ENCODE results near the gene USP34. TPM values are rescaled to one million over a fixed set of nuclear protein-coding genes. Genes with fewer than 3 reads are reported as not detected.

USP34 gene
- total and polyA plus RNA-seq, 2 experiments from 2014 or later: 81.8 to 157 TPM

DNA sequence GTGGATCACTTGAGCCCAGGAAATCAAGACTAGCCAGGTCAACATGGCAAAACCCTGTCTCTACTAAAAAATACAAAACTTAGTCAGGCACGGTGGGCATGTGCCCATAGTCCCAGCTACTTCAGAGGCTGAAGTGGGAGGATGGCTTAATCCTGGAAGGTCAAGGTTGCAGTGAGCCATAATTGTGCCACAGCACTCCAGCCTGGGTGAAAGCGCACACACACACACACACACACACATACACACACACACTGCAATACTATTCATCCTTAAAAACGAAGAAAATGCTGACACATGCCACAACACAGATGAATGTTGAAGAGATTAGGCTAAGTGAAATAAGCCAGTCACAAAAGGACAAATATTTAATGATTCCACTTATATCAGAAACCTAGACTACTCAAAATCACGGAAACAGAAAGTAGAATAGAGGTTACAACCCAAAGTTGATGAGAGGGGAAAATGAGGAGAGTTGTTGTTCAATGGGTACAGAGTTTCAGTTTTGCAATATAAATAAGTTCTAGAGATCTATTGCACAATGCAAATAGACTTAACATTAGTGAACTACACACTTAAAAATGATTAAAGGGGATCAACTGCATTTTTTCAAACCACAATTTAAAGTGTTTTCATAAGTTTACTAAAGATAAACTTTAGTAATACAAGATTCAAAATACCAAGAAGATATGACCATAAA lies 114.5 kb downstream of the USP34 start:
- H3K79me2 ChIP-seq (replicated peaks; ENCODE audit: insufficient read depth): peaks cover 76% of the 10 kb centered on the region
- Mint-ChIP-seq H3K4me1 (peaks cover 36% of the 10 kb centered on the region), H3K4me3 (no peak overlapping the region), H3K9me3 (no peaks in the 10 kb centered on the region), H3K27ac (peak overlapping the region; percentile 36), H3K27me3 (ENCODE audit: insufficient read depth, low read depth, poor library complexity) (peaks cover 5% of the 10 kb centered on the region), H3K36me3 (ENCODE audit: low read depth) (peaks cover 14% of the 10 kb centered on the region; the same call in 2 of the 3 replicates)
- ATAC-seq: no peak
- H4K20me1 ChIP-seq (replicated peaks; ENCODE audit: insufficient read depth): no peaks in the 10 kb centered on the region; the same call in 1 of the 2 replicates
- no peak overlapping the region for H3K4me3 ChIP-seq
- H3F3A ChIP-seq (replicated peaks; ENCODE audit: low read depth): no peaks in the 10 kb centered on the region
- no peaks in the 10 kb centered on the region for H3K9me2 ChIP-seq (ENCODE audit: insufficient read depth)
- H3K36me3 ChIP-seq (ENCODE audit: insufficient read depth): no peaks in the 10 kb centered on the region
- H3K27me3 ChIP-seq (ENCODE audit: insufficient read depth): no peaks in the 10 kb centered on the region
- no peak overlapping the region for H2AFZ ChIP-seq
- no peak for TF ChIP-seq NANOG (IDR thresholded peaks at IDR 0.05; ENCODE audit: borderline replicate concordance)
- TF ChIP-seq, protein P1, sequence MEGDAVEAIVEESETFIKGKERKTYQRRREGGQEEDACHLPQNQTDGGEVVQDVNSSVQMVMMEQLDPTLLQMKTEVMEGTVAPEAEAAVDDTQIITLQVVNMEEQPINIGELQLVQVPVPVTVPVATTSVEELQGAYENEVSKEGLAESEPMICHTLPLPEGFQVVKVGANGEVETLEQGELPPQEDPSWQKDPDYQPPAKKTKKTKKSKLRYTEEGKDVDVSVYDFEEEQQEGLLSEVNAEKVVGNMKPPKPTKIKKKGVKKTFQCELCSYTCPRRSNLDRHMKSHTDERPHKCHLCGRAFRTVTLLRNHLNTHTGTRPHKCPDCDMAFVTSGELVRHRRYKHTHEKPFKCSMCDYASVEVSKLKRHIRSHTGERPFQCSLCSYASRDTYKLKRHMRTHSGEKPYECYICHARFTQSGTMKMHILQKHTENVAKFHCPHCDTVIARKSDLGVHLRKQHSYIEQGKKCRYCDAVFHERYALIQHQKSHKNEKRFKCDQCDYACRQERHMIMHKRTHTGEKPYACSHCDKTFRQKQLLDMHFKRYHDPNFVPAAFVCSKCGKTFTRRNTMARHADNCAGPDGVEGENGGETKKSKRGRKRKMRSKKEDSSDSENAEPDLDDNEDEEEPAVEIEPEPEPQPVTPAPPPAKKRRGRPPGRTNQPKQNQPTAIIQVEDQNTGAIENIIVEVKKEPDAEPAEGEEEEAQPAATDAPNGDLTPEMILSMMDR (conservative IDR thresholded peaks at IDR 0.05; ENCODE audit: low read depth in 2 of 2): no peak
- TF ChIP-seq STAT1 (IDR thresholded peaks at IDR 0.05; ENCODE audit: unreplicated experiment): no peak
- no peak for DNase-seq (ENCODE audit: low spot score)
- H3K4me1 ChIP-seq (ENCODE audit: insufficient read depth): peaks cover 17% of the 10 kb centered on the region; the same call in 1 of the 2 replicates
- H3K27ac ChIP-seq (ENCODE audit: low read depth): no peak overlapping the region
- no peak overlapping the region for H3K4me2 ChIP-seq

DNA sequence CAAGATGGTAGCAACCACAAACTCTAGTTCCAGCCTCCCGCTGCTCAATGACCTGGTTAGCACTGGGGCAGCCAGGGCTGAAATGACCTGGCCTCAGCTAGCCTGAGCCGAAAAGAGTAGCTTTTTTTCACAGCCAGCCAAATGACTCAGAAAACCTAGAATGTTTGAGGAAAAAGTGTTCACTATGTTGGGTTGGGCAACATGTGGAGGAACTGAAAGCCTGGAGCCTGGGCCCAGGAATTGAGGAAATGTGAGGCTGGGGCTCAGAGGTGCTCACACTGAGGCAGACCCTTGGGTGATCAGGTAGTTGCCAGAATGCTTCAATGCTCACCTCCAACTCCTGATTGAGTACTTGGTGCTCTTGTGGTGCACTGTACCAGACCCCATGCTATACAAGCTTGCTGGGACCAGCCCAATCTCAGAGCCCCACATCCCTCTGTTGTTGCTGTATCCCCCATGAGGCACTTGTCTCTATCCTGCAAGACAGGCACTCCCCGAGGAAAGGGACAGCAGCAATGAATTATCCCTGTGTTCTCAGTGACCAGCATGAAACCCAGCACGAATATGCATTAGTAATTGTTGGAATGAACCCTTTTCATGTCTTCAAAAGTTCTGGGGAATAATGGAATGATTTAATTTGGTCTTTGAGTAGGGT lies 116.2 kb downstream of the USP34 start:
- H3K27ac ChIP-seq (ENCODE audit: low read depth): no peak overlapping the region
- H3K4me1 ChIP-seq (ENCODE audit: insufficient read depth): peaks cover 17% of the 10 kb centered on the region; the same call in 1 of the 2 replicates
- Mint-ChIP-seq H3K4me3 (no peak overlapping the region), H3K27ac (peak overlapping the region; percentile 4; the same call in 1 of the 2 replicates), H3K9me3 (no peaks in the 10 kb centered on the region), H3K27me3 (ENCODE audit: insufficient read depth, low read depth, poor library complexity) (peaks cover 5% of the 10 kb centered on the region), H3K4me1 (peaks cover 36% of the 10 kb centered on the region), H3K36me3 (ENCODE audit: low read depth) (peaks cover 26% of the 10 kb centered on the region; the same call in 2 of the 3 replicates)
- DNase-seq (ENCODE audit: low spot score): no peak
- H3K36me3 ChIP-seq (ENCODE audit: insufficient read depth): no peaks in the 10 kb centered on the region
- ATAC-seq: peak; percentile 74
- H3K27me3 ChIP-seq (ENCODE audit: insufficient read depth): no peaks in the 10 kb centered on the region
- no peaks in the 10 kb centered on the region; the same call in 1 of the 2 replicates for H4K20me1 ChIP-seq (replicated peaks; ENCODE audit: insufficient read depth)
- no peak overlapping the region for H2AFZ ChIP-seq
- H3K79me2 ChIP-seq (replicated peaks; ENCODE audit: insufficient read depth): peaks cover 60% of the 10 kb centered on the region
- no peaks in the 10 kb centered on the region for H3K9me2 ChIP-seq (ENCODE audit: insufficient read depth)
- TF ChIP-seq, protein P2, sequence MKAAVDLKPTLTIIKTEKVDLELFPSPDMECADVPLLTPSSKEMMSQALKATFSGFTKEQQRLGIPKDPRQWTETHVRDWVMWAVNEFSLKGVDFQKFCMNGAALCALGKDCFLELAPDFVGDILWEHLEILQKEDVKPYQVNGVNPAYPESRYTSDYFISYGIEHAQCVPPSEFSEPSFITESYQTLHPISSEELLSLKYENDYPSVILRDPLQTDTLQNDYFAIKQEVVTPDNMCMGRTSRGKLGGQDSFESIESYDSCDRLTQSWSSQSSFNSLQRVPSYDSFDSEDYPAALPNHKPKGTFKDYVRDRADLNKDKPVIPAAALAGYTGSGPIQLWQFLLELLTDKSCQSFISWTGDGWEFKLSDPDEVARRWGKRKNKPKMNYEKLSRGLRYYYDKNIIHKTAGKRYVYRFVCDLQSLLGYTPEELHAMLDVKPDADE (IDR thresholded peaks at IDR 0.05): no peak
- TF ChIP-seq, protein P1 (conservative IDR thresholded peaks at IDR 0.05; ENCODE audit: low read depth in 2 of 2): no peak
- TF ChIP-seq JUNB (IDR thresholded peaks at IDR 0.05; ENCODE audit: unreplicated experiment): no peak
- no peaks in the 10 kb centered on the region for H3F3A ChIP-seq (replicated peaks; ENCODE audit: low read depth)
- no peak overlapping the region for H3K4me2 ChIP-seq
- H3K4me3 ChIP-seq: no peak overlapping the region
